SH-SY5Y (cell line): ENCODE results near the gene RBMS2.

Source experiments
- GATA2 ChIP-seq: IDR thresholded peaks from 2 replicates; pipeline ENCODE4 v1.6.1; 2011; ENCODE audit warnings: mild to moderate bottlenecking, low read depth, low read length
- GATA3 ChIP-seq: IDR thresholded peaks from 2 replicates; pipeline ENCODE4 v1.6.1; 2011; ENCODE audit warnings: low read depth, mild to moderate bottlenecking, low read length, moderate library complexity

The RBMS2 gene

GRCh38 chr12:56633468-56634241 lies 112.0 kb downstream of the RBMS2 start:
- TF ChIP-seq GATA2 (no peak), GATA3 (no peak)

DNA sequence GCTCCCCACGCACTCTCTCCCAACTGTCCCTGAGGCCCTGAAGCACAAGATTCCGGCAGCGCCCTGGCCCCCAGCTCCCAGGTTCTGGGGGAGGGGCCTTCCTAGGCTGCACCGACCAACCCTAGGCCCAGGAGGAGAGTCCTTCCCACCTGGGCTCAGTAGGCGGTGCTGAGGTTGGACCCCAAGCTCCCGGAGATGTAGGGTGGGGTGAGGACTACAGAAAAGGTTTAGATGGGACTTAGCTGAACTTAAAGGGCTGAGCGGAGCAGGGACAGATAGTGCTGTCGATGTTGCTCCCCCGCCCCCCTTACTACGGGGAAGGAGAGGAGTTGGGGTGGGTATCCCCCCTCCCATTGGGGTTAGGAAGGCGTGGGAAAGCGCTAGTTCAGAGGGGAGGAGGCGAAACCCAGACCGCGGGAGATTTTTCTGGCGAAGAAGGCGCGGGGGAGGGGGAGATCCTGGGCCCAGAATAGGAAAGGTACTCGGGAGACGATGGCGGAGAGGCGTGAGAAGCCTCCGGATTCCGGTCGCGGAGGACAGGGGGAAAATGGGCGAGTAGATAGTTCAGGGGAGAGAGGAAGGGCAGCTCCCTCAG lies 112.7 kb downstream of the RBMS2 start:
- TF ChIP-seq GATA3, result no peak
- no peak for TF ChIP-seq GATA2

DNA sequence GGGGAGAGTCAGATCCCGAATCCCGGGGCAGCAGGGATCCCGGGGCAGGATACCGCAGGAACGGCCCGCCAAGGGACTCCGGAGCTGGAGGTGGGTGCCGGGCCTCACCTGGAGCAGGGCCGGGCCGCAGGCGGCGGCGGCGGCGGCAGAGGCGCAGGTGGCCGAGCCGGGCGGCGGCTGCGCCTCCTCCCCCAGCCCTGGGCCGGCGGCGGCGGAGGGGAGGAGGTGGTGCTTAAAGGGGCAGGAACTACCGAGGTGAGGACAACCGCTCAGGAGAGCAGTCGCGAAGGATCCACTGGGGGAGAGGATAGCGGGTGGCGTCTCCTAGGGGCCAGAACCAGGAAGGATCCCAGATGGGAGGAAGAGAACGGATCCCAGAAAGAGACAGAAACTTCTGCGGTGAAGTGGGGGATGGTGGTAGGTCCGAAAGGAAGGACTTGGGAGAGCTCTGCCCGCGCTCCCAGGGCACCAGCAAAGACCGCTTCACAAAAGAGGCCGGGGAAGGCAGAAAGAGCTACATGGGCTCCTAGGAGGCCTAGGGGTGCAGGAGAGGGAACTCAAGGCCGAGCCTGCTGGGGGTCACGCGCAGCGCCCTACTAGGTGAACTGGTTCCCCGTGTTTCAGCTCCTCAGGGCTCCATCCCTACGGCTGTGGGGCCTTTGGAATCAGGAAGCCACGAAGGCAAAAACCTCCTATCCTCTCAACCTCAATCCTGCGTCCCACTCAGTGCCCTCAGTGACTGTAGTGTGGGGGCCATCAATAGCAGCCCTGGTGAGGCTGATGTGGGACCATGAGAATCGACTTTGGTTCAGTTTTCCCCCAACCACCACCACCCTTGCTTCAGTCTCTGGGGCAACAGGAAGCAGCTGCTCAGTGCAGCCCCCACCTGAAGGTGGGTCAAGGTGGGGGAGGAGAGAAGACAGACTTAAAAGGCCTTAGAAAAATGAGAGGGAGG lies 113.5 kb downstream of the RBMS2 start:
- no peak for TF ChIP-seq GATA2
- no peak for TF ChIP-seq GATA3

GRCh38 chr12:56635806-56636674 lies 114.4 kb downstream of the RBMS2 start:
- TF ChIP-seq GATA3 (no peak), GATA2 (no peak)

- no peak for TF ChIP-seq GATA2
- no peak for TF ChIP-seq GATA3
Measured at GRCh38 chr12:56636675-56637540, 115.3 kb downstream of the RBMS2 start.

GRCh38 chr12:56637621-56638020 lies 116.0 kb downstream of the RBMS2 start:
- TF ChIP-seq GATA2, result no peak
- TF ChIP-seq GATA3, result no peak

DNA sequence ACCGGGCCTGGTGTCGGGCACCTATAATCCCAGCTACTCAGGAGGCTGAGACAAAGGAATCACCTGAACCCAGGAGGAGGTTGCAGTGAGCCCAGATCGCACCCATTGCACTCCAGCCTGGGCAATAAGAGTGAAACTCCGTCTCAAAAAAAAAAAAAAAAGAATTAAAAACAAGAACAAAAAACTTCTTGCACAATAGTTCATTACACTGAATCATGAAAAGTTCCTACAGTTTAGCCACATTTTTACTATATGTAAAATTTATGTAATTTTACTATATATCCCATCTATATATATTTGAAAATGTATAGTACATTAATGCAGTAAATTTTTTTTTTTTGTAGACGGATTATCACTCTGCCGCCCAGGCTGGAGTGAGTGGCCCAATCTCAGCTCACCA lies 119.6 kb downstream of the RBMS2 start:
- TF ChIP-seq GATA2 (no peak), GATA3 (no peak)

- TF ChIP-seq GATA3 (no peak), GATA2 (no peak)
Measured at GRCh38 chr12:56644654-56645053, 123.0 kb downstream of the RBMS2 start.

GRCh38 chr12:56645201-56645716 lies 123.6 kb downstream of the RBMS2 start:
- no peak for TF ChIP-seq GATA3
- no peak for TF ChIP-seq GATA2
